Mucosa of stomach (tissue), 1 donor: Measurements from ENCODE around the gene TXNL4A.

Experiments used
- H3K27me3 ChIP-seq: one replicate; pipeline ENCODE4 v1.7.0; 2013; ENCODE audit warnings: mild to moderate bottlenecking, low read length; ENCODE audit not compliant: control insufficient read depth, insufficient read depth
- H3K36me3 ChIP-seq: one replicate; pipeline ENCODE4 v1.7.0; 2013; ENCODE audit warnings: low read length; ENCODE audit not compliant: control insufficient read depth, insufficient read depth
- H3K4me1 ChIP-seq: one replicate; pipeline ENCODE4 v1.7.0; 2013; ENCODE audit warnings: mild to moderate bottlenecking, low read length; ENCODE audit not compliant: control insufficient read depth, insufficient read depth
- H3K4me3 ChIP-seq: one replicate; pipeline ENCODE4 v1.7.0; 2013; ENCODE audit warnings: low read length
- H3K9ac ChIP-seq: one replicate; pipeline ENCODE4 v1.7.0; 2013; ENCODE audit warnings: mild to moderate bottlenecking, low read length, moderate library complexity
- H3K9me3 ChIP-seq: one replicate; pipeline ENCODE4 v1.7.0; 2013; ENCODE audit warnings: mild to moderate bottlenecking, low read length, moderate library complexity; ENCODE audit not compliant: control insufficient read depth
- donor health status: Pancreatic carcinoma.

Gene TXNL4A

GRCh38 chr18:79972720-79973119 is 15.6 kb downstream of the TXNL4A start:
- no peaks in the 10 kb centered on the region for H3K36me3 ChIP-seq
- H3K9ac ChIP-seq, result no peak overlapping the region
- peaks cover 7% of the 10 kb centered on the region for H3K4me1 ChIP-seq
- H3K27me3 ChIP-seq, result no peaks in the 10 kb centered on the region
- no peaks in the 10 kb centered on the region for H3K9me3 ChIP-seq
- H3K4me3 ChIP-seq, result no peak overlapping the region

GRCh38 chr18:79971986-79972385 is 16.4 kb downstream of the TXNL4A start:
- H3K9ac ChIP-seq, result no peak overlapping the region
- no peak overlapping the region for H3K4me3 ChIP-seq
- H3K4me1 ChIP-seq, result peaks cover 7% of the 10 kb centered on the region
- H3K9me3 ChIP-seq, result no peaks in the 10 kb centered on the region
- H3K27me3 ChIP-seq, result no peaks in the 10 kb centered on the region
- H3K36me3 ChIP-seq, result no peaks in the 10 kb centered on the region

GRCh38 chr18:79971211-79971952 is 17.0 kb downstream of the TXNL4A start:
- no peaks in the 10 kb centered on the region for H3K9me3 ChIP-seq
- H3K36me3 ChIP-seq, result no peaks in the 10 kb centered on the region

GRCh38 chr18:79970419-79971133 is 17.8 kb downstream of the TXNL4A start:
- Histone ChIP-seq H3K4me3 (no peak overlapping the region), H3K4me1 (no peaks in the 10 kb centered on the region), H3K27me3 (no peaks in the 10 kb centered on the region), H3K36me3 (no peaks in the 10 kb centered on the region), H3K9me3 (no peaks in the 10 kb centered on the region), H3K9ac (no peak overlapping the region)

More at GRCh38 chr18:79971211-79971952, 17.0 kb downstream of the TXNL4A start:
- H3K4me1 ChIP-seq, result peaks cover 4% of the 10 kb centered on the region
- H3K9ac ChIP-seq, result no peak overlapping the region
- no peaks in the 10 kb centered on the region for H3K27me3 ChIP-seq
- no peak overlapping the region for H3K4me3 ChIP-seq

- Histone ChIP-seq H3K4me3 (peak overlapping the region; percentile 38), H3K27me3 (no peaks in the 10 kb centered on the region), H3K36me3 (no peaks in the 10 kb centered on the region), H3K4me1 (peaks cover 12% of the 10 kb centered on the region), H3K9ac (peak overlapping the region; percentile 94), H3K9me3 (no peaks in the 10 kb centered on the region)
Measured at GRCh38 chr18:79965119-79965902, 23.1 kb downstream of the TXNL4A start.

GRCh38 chr18:79964330-79965118 is 23.8 kb downstream of the TXNL4A start, which contains the start of gene HSBP1L1:
TSS of gene HSBP1L1 (plus strand) at chr18:79964643. CDS start at chr18:79964736, 93 bp downstream.
- peak within 1 kb of the TSS; percentile 94 for H3K9ac ChIP-seq
- H3K4me1 ChIP-seq, result peaks cover 19% of the 10 kb centered on the region
- peak within 1 kb of the TSS; percentile 38 for H3K4me3 ChIP-seq
- no peaks in the 10 kb centered on the region for H3K9me3 ChIP-seq
- no peaks in the 10 kb centered on the region for H3K27me3 ChIP-seq
- H3K36me3 ChIP-seq, result no peaks in the 10 kb centered on the region

GRCh38 chr18:79963658-79964329 is 24.6 kb downstream of the TXNL4A start:
- Histone ChIP-seq H3K36me3 (no peaks in the 10 kb centered on the region), H3K9me3 (no peaks in the 10 kb centered on the region), H3K4me1 (peaks cover 20% of the 10 kb centered on the region), H3K9ac (peak overlapping the region; percentile 94), H3K4me3 (peak overlapping the region; percentile 38), H3K27me3 (no peaks in the 10 kb centered on the region)

- Histone ChIP-seq H3K9me3 (no peaks in the 10 kb centered on the region), H3K9ac (no peak overlapping the region), H3K27me3 (no peaks in the 10 kb centered on the region), H3K4me3 (no peak overlapping the region), H3K36me3 (no peaks in the 10 kb centered on the region), H3K4me1 (peaks cover 20% of the 10 kb centered on the region)
Measured at GRCh38 chr18:79962835-79963657, 25.3 kb downstream of the TXNL4A start.

- Histone ChIP-seq H3K4me3 (no peak overlapping the region), H3K9ac (no peak overlapping the region), H3K36me3 (no peaks in the 10 kb centered on the region), H3K27me3 (no peaks in the 10 kb centered on the region), H3K9me3 (no peaks in the 10 kb centered on the region), H3K4me1 (peaks cover 20% of the 10 kb centered on the region)
Measured at GRCh38 chr18:79962311-79962710, 26.1 kb downstream of the TXNL4A start.

- Histone ChIP-seq H3K4me3 (no peak overlapping the region), H3K4me1 (peaks cover 20% of the 10 kb centered on the region), H3K27me3 (no peaks in the 10 kb centered on the region), H3K9me3 (no peaks in the 10 kb centered on the region), H3K9ac (no peak overlapping the region), H3K36me3 (no peaks in the 10 kb centered on the region)
Measured at GRCh38 chr18:79961527-79962291, 26.7 kb downstream of the TXNL4A start.
